Activated T-cell treated with anti-CD3 and anti-CD28 coated beads, Interleukin-2, amount 50 U/mL, for 72 hours (primary cell): ENCODE data around the gene ABHD1. TPM values are rescaled to one million over a fixed set of nuclear protein-coding genes. Genes with fewer than 3 reads are reported as not detected.
"Not testable (repeated sequence)": the region's sequence is repeated elsewhere in the genome, so short reads cannot be mapped to it uniquely, and the experiment has no call there.

Experiments
- ATAC-seq, 2 donors: fragments of 150-1000 bp; cut with Tn5 transposase; replicated peaks in 1 of 2; 2 replicates each; pipeline ENCODE4 v1.10.0; 2021; ENCODE audit warnings: moderate library complexity in 2 of 2, mild to moderate bottlenecking in 1 of 2
- DNase-seq, 2 donors: peaks; one replicate each; pipeline ENCODE4 v3.0.0; 2021 to 2022; ENCODE audit warnings: mixed read lengths in 1 of 2
- H3K27ac Mint-ChIP-seq: one replicate; pipeline ENCODE4 v1.8.0; 2022; ENCODE audit warnings: mild to moderate bottlenecking, moderate library complexity, mixed read lengths
- H3K27me3 Mint-ChIP-seq: one replicate; pipeline ENCODE4 v1.8.0; 2022; ENCODE audit warnings: low read depth, mixed read lengths
- H3K36me3 Mint-ChIP-seq, 2 donors: one replicate each; pipeline ENCODE4 v1.8.0; 2022; ENCODE audit warnings: mixed read lengths in 2 of 2, mild to moderate bottlenecking in 1 of 2; ENCODE audit not compliant: insufficient read depth in 2 of 2
- H3K4me1 Mint-ChIP-seq: one replicate; pipeline ENCODE4 v1.8.0; 2022; ENCODE audit warnings: low read depth, mixed read lengths
- H3K4me3 Mint-ChIP-seq, 2 donors: one replicate each; pipeline ENCODE4 v1.8.0; 2022; ENCODE audit warnings: mild to moderate bottlenecking in 2 of 2, mixed read lengths in 2 of 2, moderate library complexity in 2 of 2
- H3K9me3 Mint-ChIP-seq, 2 donors: one replicate each; pipeline ENCODE4 v1.8.0; 2022; ENCODE audit warnings: mixed read lengths in 2 of 2
- total RNA-seq, 2 donors: library from RNA; stranded (reverse); gene quantifications; one replicate each; pipeline ENCODE4 v1.2.3, GENCODE V29; 2022

ABHD1 gene
- under 1 TPM; 0.34 to 0.72 TPM for total RNA-seq

DNA sequence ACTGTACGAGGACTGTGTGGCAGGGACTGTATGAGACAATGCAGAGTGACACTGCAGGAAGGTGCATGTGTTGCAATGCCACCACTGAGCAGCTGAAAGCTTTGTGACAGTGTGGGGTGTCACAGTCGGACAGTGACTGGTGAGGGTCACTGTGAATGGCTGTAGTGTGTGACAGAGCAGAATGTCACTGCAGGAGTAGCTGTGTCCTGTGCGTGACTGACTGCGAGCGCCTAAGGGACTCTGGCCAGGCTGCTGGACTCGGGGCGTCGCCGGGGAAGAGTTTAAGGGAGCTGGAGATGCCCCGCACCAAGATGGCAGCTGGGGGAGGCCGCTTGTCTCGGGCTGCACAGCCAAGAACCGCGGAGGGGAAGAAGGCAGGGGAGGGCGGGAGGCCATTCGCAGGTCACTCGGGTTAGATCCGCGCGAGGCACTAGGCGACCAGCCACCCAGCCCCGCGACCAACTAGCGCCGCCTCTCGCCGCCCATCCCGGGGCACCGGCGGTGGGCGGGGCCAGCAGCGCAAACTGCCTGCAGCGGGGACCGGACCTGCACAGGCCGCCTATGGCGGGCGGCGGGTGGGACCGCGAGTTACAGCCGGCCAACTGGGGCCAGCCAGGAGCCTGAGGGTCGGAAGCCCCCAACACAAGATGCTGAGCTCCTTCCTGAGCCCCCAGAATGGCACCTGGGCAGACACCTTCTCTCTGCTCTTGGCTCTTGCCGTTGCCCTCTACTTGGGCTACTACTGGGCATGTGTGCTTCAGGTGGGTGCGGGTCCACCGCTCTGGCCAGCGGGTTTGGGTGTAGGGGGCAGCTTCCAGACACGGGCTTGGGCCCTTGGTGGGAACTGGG lies at the start of gene ABHD1:
Gene ABHD1 (plus strand): TSS at position 514 of the 849 bp plus-strand sequence. CDS start 134 bp downstream, at position 648.
- DNase-seq (peak; percentile 75 to 78), ATAC-seq (peak; percentile 88 to 90)
- H3K4me3 Mint-ChIP-seq: peak within 1 kb of the TSS; percentile 91
- peak within 1 kb of the TSS; percentile 9 for H3K27ac Mint-ChIP-seq
- H3K9me3 Mint-ChIP-seq: no peaks in the 10 kb centered on the region
- H3K36me3 Mint-ChIP-seq: no peaks in the 10 kb centered on the region
- H3K27me3 Mint-ChIP-seq: peaks cover 34% of the 10 kb centered on the region
- peaks cover 21% of the 10 kb centered on the region for H3K4me1 Mint-ChIP-seq

DNA sequence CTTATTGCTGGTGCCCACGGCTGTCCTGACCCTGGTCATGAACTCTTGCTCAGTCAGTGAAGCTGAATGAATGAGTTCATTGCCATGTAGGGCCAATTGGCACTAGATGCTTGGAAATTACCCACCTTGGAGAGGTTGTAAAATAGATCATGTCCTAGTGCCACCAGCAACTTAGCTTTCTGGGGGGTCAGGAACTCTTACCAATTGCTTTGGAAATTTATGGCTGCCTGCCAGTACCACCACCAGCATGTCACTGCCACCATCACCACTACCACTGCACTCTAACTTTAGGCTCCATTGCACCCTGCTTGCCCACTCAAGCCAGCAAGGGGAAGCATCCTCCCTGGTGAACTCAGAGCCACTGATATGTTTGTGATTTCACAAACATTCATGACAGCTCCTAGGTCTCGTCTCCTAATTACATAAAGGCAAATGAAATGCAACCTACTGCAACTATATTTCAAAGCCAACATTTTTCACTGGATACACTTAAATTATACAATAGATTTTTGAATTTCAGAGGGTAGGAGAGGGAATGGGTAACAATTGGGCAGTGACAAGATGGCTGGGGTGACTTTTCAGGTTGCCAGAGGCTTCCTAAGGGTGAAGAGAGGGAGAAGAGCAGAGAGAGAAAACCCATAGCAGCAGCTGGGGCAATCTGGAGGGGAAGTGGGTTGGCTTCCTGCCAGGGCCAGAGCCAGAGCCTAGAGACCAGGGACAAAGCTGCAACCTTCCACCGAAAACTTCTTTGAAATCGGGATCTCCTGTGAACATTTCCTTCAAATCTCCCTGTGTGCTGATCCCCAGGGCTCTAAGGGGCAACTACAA lies 48.7 kb upstream of the ABHD1 start:
- DNase-seq (peak; percentile 48 to 56), ATAC-seq (no peak)
- Mint-ChIP-seq H3K4me1 (peaks cover 63% of the 10 kb centered on the region), H3K27ac (peak overlapping the region; percentile 39), H3K9me3 (no peaks in the 10 kb centered on the region), H3K36me3 (peaks cover 0 to 1% of the 10 kb centered on the region in 2 donors), H3K4me3 (peak overlapping the region; percentile 36 to 69), H3K27me3 (no peaks in the 10 kb centered on the region)

DNA sequence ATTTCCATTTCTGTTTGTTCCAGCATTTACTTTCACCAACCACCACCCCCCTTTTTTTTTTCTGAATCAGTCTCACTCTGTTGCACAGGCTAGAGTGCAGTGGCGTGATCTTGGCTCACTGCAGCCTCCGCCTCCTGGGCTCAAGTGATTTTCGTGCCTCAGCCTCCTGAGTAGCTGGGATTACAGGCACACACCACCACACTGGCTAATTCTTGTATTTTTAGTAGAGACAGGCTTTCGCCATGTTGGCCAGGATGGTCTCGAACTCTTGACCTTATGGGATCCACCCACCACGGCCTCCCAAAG lies 48.1 kb upstream of the ABHD1 start:
- H3K4me3 Mint-ChIP-seq: peak overlapping the region; percentile 36 to 69
- DNase-seq, H3K27me3 Mint-ChIP-seq, H3K36me3 Mint-ChIP-seq, H3K9me3 Mint-ChIP-seq, ATAC-seq: not testable (repeated sequence)
- peak overlapping the region; percentile 39 for H3K27ac Mint-ChIP-seq
- H3K4me1 Mint-ChIP-seq: peaks cover 63% of the 10 kb centered on the region

DNA sequence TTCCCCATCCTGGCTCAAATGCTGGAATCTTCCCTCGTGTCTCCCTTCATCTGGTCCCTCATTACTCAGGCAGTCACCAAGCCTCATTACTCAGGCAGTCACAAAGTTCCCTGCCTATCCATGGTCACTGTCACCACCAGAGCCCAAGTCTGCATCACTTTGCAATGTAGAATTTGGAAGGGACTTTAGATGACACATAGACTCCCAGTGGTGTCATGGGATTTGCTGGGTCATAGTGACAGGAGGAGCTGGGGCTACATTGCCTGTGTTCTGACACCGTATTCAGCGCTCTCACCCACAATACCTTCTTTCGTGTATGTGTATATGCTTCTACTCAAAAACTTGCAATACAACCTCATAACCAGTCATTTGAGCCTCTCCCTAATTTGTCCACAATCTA lies 47.3 kb upstream of the ABHD1 start:
- H3K27ac Mint-ChIP-seq: peak overlapping the region; percentile 1
- peaks cover 66% of the 10 kb centered on the region for H3K4me1 Mint-ChIP-seq
- DNase-seq (no peak), ATAC-seq (no peak)
- peak overlapping the region in 1 of 2 donors; percentile 0 for H3K4me3 Mint-ChIP-seq
- no peaks in the 10 kb centered on the region for H3K9me3 Mint-ChIP-seq
- H3K36me3 Mint-ChIP-seq: no peaks in the 10 kb centered on the region
- no peaks in the 10 kb centered on the region for H3K27me3 Mint-ChIP-seq

DNA sequence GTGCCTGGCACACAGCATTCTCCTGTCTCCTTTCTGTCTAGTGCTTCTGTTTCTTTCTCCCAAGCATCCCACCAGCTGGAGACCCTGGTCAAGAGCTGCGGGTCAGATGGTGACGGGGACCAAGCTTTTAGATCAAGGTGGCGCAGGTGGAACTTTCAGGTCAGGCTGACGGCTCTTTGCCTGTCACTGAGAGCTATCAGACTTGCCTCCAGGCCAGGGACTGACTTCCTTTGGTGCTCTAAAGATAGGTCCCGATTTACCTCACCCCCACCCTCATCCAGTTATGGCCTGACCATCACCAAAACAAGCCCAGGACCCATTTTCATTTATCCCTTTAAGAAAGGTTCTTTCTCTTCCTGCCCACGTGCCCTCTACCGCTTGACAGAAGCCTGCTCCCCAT lies 46.4 kb upstream of the ABHD1 start:
- Mint-ChIP-seq H3K4me1 (peaks cover 68% of the 10 kb centered on the region), H3K27ac (no peak overlapping the region), H3K36me3 (no peaks in the 10 kb centered on the region), H3K9me3 (no peaks in the 10 kb centered on the region), H3K27me3 (no peaks in the 10 kb centered on the region), H3K4me3 (no peak overlapping the region)
- no peak for DNase-seq
- ATAC-seq: no peak

DNA sequence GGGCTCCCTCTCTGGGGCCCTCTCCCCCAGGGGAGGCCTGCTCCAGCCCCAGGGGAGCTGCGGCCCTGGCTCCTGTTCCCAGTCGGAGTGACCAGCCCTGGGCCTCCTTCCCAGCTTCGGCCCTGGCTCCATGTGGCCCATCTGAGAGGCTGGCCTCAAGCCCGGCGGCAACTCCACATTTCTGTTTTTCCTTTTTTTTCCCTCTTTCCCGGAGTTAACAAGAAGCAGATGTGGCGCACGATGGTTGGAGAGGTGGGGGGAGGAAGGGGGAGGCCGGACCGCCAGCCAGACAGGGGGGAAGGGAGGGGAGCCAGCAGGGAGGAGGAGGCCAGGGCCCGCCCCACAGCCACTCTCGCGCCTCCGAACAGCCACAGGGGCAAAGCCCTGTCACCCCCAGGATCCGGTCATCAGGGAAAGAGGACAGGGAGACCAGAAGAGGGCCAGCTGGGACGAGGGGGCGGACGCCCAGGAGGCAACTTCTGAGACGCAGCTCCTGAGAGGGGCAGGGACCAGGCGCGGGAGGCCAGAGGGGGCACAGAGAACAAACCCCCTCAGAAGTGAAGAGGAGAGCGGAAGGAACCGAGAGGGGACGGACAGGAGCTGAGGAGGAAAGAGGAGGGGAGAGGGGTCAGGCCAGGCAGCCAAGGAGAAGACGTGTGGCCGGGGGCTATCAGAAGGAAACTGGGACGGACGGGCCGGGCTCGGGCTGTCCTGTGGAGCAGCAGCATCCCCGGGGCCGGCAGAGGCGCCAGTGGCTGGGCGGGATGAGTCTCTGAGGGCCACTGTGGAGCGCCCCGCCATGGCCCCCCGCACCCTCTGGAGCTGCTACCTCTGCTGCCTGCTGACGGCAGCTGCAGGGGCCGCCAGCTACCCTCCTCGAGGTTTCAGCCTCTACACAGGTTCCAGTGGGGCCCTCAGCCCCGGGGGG lies 45.1 kb upstream of the ABHD1 start, which contains the start of gene EMILIN1:
Gene EMILIN1 (plus strand): TSS at position 349 of the 928 bp plus-strand sequence. CDS start 451 bp downstream, at position 800.
- Mint-ChIP-seq H3K4me3 (peak within 1 kb of the TSS in 1 of 2 donors; percentile 16), H3K27ac (no peak within 1 kb of the TSS), H3K4me1 (peaks cover 55% of the 10 kb centered on the region), H3K27me3 (no peaks in the 10 kb centered on the region), H3K9me3 (no peaks in the 10 kb centered on the region), H3K36me3 (no peaks in the 10 kb centered on the region)
- ATAC-seq (no peak), DNase-seq (no peak)

DNA sequence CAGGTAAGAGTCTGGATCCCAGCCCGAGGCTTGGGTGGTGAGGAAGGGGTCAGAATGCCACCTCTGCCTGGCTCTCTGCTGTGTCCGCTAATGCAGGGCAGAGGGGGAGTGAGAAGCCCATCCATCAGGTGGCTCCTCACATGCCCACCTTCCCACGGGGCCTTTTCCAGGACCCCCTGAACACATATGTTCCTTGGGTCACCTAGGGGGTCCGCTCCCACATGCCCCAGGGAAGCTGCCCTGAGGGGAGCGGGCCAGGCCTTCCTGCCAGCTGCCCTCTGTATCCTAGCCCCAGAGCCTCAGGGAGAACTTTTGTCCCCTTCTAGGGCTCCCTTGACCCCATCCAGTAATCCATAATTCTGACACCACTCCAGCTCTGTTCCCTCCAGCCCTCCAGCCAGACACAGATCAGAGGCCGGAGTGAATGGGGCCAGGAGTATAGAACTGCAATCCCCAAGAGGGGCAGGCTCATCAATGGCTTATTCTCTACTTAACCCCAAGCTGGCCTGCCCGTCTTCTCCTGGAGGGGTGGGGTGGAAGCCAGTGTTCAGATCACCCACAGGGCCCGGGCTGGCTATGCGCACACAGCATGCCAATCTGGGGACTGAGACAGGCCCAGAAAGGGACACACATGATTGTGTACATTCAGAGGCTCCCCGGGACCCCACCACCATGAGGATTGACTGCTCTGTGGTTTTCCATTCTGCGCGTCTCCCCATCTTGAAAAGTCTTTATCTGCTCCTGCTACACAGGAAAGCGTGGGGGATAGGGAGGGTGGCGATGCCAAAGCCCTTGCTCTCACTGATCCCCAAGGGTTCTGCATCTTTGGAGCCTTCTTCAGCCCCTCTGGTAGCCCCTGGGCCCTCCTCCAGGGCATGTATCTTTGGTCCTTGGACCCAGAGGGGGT lies 44.1 kb upstream of the ABHD1 start:
- Mint-ChIP-seq H3K9me3 (no peaks in the 10 kb centered on the region), H3K27me3 (no peaks in the 10 kb centered on the region), H3K4me1 (peaks cover 53% of the 10 kb centered on the region), H3K27ac (peak overlapping the region; percentile 79), H3K4me3 (no peak overlapping the region), H3K36me3 (no peaks in the 10 kb centered on the region)
- no peak for ATAC-seq
- no peak for DNase-seq

DNA sequence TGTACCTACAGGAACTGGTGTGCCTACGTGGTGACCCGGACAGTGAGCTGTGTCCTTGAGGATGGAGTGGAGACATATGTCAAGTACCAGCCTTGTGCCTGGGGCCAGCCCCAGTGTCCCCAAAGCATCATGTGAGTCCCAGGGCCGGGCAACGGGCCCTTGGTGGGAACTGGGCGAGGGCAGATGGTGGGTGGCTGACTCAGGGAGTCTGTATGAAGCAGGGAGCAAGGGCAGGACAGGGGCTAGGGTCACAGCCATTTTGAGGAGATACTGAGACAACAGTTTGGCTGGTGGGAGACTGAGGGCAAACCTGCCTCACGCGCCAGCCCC lies 43.5 kb upstream of the ABHD1 start:
- peak overlapping the region; percentile 22 to 76 for H3K4me3 Mint-ChIP-seq
- H3K27me3 Mint-ChIP-seq: no peaks in the 10 kb centered on the region
- ATAC-seq (no peak), DNase-seq (no peak)
- H3K27ac Mint-ChIP-seq: peak overlapping the region; percentile 79
- H3K4me1 Mint-ChIP-seq: peaks cover 50% of the 10 kb centered on the region
- no peaks in the 10 kb centered on the region for H3K36me3 Mint-ChIP-seq
- no peaks in the 10 kb centered on the region for H3K9me3 Mint-ChIP-seq

DNA sequence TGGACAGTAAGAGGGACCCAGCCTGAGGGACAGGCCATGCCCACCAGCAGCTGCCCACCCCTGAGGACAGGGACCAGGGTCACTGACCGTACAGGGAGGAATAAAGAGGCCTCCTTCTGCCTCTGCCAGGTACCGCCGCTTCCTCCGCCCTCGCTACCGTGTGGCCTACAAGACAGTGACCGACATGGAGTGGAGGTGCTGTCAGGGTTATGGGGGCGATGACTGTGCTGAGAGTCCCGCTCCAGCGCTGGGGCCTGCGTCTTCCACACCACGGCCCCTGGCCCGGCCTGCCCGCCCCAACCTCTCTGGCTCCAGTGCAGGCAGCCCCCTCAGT lies 43.0 kb upstream of the ABHD1 start:
- Mint-ChIP-seq H3K4me3 (peak overlapping the region; percentile 76), H3K27ac (peak overlapping the region; percentile 88), H3K36me3 (no peaks in the 10 kb centered on the region), H3K27me3 (no peaks in the 10 kb centered on the region), H3K9me3 (no peaks in the 10 kb centered on the region), H3K4me1 (peaks cover 50% of the 10 kb centered on the region)
- DNase-seq (no peak), ATAC-seq (no peak)

DNA sequence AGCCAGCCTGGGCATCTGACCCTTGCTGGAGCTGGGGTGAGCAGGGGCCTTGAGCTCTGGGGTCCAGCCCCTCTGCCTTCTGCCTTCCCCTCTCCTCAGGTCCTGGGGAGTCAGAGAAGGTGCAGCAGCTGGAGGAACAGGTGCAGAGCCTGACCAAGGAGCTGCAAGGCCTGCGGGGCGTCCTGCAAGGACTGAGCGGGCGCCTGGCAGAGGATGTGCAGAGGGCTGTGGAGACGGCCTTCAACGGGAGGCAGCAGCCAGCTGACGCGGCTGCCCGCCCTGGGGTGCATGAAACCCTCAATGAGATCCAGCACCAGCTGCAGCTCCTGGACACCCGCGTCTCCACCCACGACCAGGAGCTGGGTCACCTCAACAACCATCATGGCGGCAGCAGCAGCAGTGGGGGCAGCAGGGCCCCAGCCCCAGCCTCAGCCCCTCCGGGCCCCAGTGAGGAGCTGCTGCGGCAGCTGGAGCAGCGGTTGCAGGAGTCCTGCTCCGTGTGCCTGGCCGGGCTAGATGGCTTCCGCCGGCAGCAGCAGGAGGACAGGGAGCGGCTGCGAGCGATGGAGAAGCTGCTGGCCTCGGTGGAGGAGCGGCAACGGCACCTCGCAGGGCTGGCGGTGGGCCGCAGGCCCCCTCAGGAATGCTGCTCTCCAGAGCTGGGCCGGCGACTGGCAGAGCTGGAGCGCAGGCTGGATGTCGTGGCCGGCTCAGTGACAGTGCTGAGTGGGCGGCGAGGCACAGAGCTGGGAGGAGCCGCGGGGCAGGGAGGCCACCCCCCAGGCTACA lies 41.4 kb upstream of the ABHD1 start:
- no peak for DNase-seq
- Mint-ChIP-seq H3K4me1 (peaks cover 48% of the 10 kb centered on the region), H3K27me3 (no peaks in the 10 kb centered on the region), H3K36me3 (no peaks in the 10 kb centered on the region), H3K4me3 (peak overlapping the region; percentile 76), H3K9me3 (no peaks in the 10 kb centered on the region), H3K27ac (peak overlapping the region; percentile 88)
- no peak for ATAC-seq

DNA sequence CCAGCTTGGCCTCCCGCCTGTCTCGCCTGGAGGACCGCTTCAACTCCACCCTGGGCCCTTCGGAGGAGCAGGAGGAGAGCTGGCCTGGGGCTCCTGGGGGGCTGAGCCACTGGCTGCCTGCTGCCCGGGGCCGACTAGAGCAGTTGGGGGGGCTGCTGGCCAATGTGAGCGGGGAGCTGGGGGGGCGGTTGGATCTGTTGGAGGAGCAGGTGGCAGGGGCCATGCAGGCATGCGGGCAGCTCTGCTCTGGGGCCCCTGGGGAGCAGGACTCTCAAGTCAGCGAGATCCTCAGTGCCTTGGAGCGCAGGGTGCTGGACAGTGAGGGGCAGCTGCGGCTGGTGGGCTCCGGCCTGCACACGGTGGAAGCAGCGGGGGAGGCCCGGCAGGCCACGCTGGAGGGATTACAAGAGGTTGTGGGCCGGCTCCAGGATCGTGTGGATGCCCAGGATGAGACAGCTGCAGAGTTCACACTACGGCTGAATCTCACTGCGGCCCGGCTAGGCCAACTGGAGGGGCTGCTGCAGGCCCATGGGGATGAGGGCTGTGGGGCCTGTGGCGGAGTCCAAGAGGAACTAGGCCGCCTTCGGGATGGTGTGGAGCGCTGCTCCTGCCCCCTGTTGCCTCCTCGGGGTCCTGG lies 40.7 kb upstream of the ABHD1 start:
- no peak for DNase-seq

More for the DNA sequence above, 40.7 kb upstream of the ABHD1 start:
- no peak overlapping the region for H3K27ac Mint-ChIP-seq
- H3K4me3 Mint-ChIP-seq: no peak overlapping the region
- no peaks in the 10 kb centered on the region for H3K9me3 Mint-ChIP-seq
- no peaks in the 10 kb centered on the region for H3K27me3 Mint-ChIP-seq
- peaks cover 52% of the 10 kb centered on the region for H3K4me1 Mint-ChIP-seq
- ATAC-seq: no peak
- no peaks in the 10 kb centered on the region for H3K36me3 Mint-ChIP-seq
